ENCODE measurements around the gene CCR1.

CCR1 gene

DNA sequence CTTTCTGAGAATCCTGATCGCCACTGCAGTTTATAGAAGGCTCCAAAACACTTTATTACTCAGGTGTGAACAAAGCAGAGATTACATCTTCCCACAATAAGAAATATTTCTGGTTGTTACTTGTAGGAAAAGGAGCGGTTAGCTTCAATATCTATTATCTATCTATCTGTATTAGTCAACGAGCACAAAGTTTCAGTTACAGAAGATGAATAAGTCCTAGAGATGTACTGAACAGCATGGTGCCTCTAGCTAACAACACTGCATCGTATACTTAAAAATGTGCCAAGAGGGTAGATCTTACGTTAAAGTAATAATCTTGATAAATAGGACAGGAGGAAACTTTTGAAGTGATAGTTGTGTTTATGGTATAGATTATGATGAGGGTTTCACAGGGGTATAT lies 23.2 kb upstream of the CCR1 start:
- Histone ChIP-seq H3K79me2 (ENCODE audit: control insufficient read depth, insufficient read depth, low read length) (no peaks in the 10 kb centered on the region), H3K4ac (ENCODE audit: low read depth, low read length) (no peak overlapping the region), H2AK5ac (ENCODE audit: low read length) (no peak overlapping the region), H3K27ac (ENCODE audit: low read depth, low read length) (no peak overlapping the region), H3K4me3 (ENCODE audit: low read length) (no peak overlapping the region), H3K23ac (ENCODE audit: low read length) (no peak overlapping the region), H3K18ac (ENCODE audit: low read length) (no peak overlapping the region), H3K56ac (ENCODE audit: low read length) (no peak overlapping the region), H2BK5ac (ENCODE audit: low read length) (no peak overlapping the region), H3K4me1 (ENCODE audit: control insufficient read depth, low read depth, low read length) (no peaks in the 10 kb centered on the region), H3K9ac (ENCODE audit: low read length) (no peak overlapping the region), H3K79me1 (ENCODE audit: low read length) (no peaks in the 10 kb centered on the region), H3K4me2 (ENCODE audit: low read length) (no peak overlapping the region), H2BK120ac (ENCODE audit: low read depth, low read length) (no peak overlapping the region), H4K5ac (ENCODE audit: low read length) (no peak overlapping the region), H2BK15ac (replicated peaks; ENCODE audit: low read depth) (no peak overlapping the region), H3K27me3 (ENCODE audit: insufficient read depth, low read length, poor library complexity) (no peaks in the 10 kb centered on the region), H4K8ac (ENCODE audit: low read depth, low read length) (no peak overlapping the region), H3K36me3 (ENCODE audit: control insufficient read depth, insufficient read depth, low read length) (no peaks in the 10 kb centered on the region)
- no peak for DNase-seq
- WGBS (ENCODE audit: extremely low coverage, insufficient coverage, low lambda C conversion rate): 100% methylated on average over 1 of the region's 5 CpGs

DNA sequence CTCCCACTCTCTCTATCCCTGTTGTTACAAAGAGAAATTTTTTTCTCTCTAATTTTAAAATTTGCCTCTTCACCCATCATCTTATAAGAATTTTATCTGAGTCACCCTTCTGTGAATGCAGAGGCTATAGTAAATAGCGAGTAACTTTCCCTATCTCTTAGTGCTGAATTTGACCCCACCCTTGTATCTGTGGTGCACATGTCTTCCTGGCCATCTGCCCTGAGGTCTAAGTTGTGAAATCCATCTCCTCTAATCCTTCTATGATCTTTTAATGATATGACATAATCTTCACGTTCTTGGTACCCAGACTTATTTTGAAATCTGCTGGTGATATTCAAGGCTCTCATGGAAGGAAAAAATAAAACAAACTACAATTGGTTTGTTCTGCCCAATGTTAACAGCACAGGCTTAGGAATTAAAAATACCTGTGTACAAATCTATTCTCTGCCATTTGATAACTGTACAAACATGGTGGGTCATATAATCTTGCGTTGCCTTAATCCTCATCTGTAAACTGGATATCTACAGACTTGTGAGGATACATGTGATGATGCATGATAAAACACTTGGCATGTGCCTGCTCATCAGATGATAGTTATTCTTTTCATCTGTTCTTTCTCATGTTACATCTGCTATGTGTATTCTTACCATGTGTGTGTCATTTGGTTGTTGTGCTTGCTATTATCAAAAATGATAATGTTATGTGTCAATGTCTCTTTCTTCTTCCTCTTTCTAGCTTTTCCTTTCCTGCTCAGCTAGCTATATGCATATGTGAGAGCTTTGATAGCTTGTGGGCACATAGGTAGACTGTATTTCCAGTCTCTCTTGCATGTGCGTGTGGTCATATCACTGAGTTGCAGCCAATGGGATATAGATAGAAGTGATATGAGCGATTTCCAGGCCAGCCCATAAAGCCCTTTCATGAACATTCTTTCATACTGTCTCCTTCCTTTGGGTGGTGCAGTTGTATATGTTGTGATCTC lies 20.4 kb upstream of the CCR1 start:
- no peak overlapping the region for H3K56ac ChIP-seq (ENCODE audit: low read length)
- no peak overlapping the region for H4K8ac ChIP-seq (ENCODE audit: low read depth, low read length)
- H2BK5ac ChIP-seq (ENCODE audit: low read length): no peak overlapping the region
- no peaks in the 10 kb centered on the region for H3K36me3 ChIP-seq (ENCODE audit: control insufficient read depth, insufficient read depth, low read length)
- H3K18ac ChIP-seq (ENCODE audit: low read length): no peak overlapping the region
- H4K5ac ChIP-seq (ENCODE audit: low read length): no peak overlapping the region
- H3K79me2 ChIP-seq (ENCODE audit: control insufficient read depth, insufficient read depth, low read length): no peaks in the 10 kb centered on the region
- no peak for DNase-seq
- no peak overlapping the region for H3K4ac ChIP-seq (ENCODE audit: low read depth, low read length)
- no peak overlapping the region for H2BK120ac ChIP-seq (ENCODE audit: low read depth, low read length)
- H3K4me3 ChIP-seq (ENCODE audit: low read length): no peak overlapping the region
- H3K27ac ChIP-seq (ENCODE audit: low read depth, low read length): no peak overlapping the region
- no peaks in the 10 kb centered on the region for H3K4me1 ChIP-seq (ENCODE audit: control insufficient read depth, low read depth, low read length)
- no peaks in the 10 kb centered on the region for H3K27me3 ChIP-seq (ENCODE audit: insufficient read depth, low read length, poor library complexity)
- no peak overlapping the region for H3K4me2 ChIP-seq (ENCODE audit: low read length)
- H2AK5ac ChIP-seq (ENCODE audit: low read length): no peak overlapping the region
- H2BK15ac ChIP-seq (replicated peaks; ENCODE audit: low read depth): no peak overlapping the region
- no peaks in the 10 kb centered on the region for H3K79me1 ChIP-seq (ENCODE audit: low read length)
- H3K23ac ChIP-seq (ENCODE audit: low read length): no peak overlapping the region
- WGBS (ENCODE audit: extremely low coverage, insufficient coverage, low lambda C conversion rate): no CpG with 5 or more reads among the region's 5 CpGs
- no peak overlapping the region for H3K9ac ChIP-seq (ENCODE audit: low read length)

DNA sequence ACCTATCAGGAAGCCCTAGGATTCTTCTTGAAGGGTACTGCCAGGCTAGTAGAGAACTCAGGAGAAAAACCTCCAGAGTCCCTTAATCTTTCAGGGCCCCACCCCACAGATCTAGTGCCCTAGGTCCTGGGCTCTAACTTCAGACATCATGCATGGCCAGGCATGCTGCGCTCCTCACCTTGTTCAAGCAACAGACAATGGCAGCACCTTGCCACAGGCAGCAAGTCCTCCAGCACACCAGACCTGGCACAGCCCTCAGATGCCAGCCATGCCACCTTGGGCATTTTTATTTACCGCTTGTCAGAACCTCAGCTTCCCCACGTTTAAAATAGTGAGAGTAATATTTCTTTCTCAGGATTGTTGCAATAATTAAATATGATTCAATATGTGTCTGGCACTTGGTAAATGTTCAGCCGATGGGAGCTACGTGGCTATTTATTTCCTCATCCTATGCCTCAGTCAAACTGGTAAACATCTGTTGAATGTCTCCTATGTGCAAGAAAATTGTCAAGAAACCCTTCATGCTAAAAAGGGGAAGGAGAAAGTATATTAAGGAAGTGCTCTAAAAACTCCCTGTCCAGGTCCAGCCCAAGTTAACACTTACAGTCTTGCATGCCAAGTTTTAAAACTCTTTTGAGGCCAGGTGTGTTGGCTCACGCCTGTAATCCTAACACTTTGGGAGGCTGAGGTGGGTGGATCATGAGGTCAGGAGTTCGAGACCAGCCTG lies 14.5 kb upstream of the CCR1 start:
- no peak overlapping the region for H2BK120ac ChIP-seq (ENCODE audit: low read depth, low read length)
- H3K18ac ChIP-seq (ENCODE audit: low read length): no peak overlapping the region
- H3K4me3 ChIP-seq (ENCODE audit: low read length): no peak overlapping the region
- no peak overlapping the region for H3K4ac ChIP-seq (ENCODE audit: low read depth, low read length)
- no peak overlapping the region for H3K27ac ChIP-seq (ENCODE audit: low read depth, low read length)
- DNase-seq: no peak
- H3K36me3 ChIP-seq (ENCODE audit: control insufficient read depth, insufficient read depth, low read length): no peaks in the 10 kb centered on the region
- no peak overlapping the region for H4K8ac ChIP-seq (ENCODE audit: low read depth, low read length)
- H2AK5ac ChIP-seq (ENCODE audit: low read length): no peak overlapping the region
- H3K9ac ChIP-seq (ENCODE audit: low read length): no peak overlapping the region
- H3K4me2 ChIP-seq (ENCODE audit: low read length): no peak overlapping the region
- no CpG with 5 or more reads among the region's 7 CpGs for WGBS (ENCODE audit: extremely low coverage, insufficient coverage, low lambda C conversion rate)
- H3K79me1 ChIP-seq (ENCODE audit: low read length): no peaks in the 10 kb centered on the region
- no peaks in the 10 kb centered on the region for H3K27me3 ChIP-seq (ENCODE audit: insufficient read depth, low read length, poor library complexity)
- no peak overlapping the region for H2BK5ac ChIP-seq (ENCODE audit: low read length)
- no peaks in the 10 kb centered on the region for H3K4me1 ChIP-seq (ENCODE audit: control insufficient read depth, low read depth, low read length)
- no peak overlapping the region for H3K56ac ChIP-seq (ENCODE audit: low read length)
- no peak overlapping the region for H4K5ac ChIP-seq (ENCODE audit: low read length)
- H3K23ac ChIP-seq (ENCODE audit: low read length): no peak overlapping the region
- H2BK15ac ChIP-seq (replicated peaks; ENCODE audit: low read depth): no peak overlapping the region
- H3K79me2 ChIP-seq (ENCODE audit: control insufficient read depth, insufficient read depth, low read length): no peaks in the 10 kb centered on the region

GRCh38 chr3:46221938-46222337 lies 13.8 kb upstream of the CCR1 start:
- Histone ChIP-seq H3K4me3 (ENCODE audit: low read length) (no peak overlapping the region), H4K8ac (ENCODE audit: low read depth, low read length) (no peak overlapping the region), H3K27me3 (ENCODE audit: insufficient read depth, low read length, poor library complexity) (no peaks in the 10 kb centered on the region), H3K18ac (ENCODE audit: low read length) (no peak overlapping the region), H3K4me1 (ENCODE audit: control insufficient read depth, low read depth, low read length) (no peaks in the 10 kb centered on the region), H3K4me2 (ENCODE audit: low read length) (no peak overlapping the region), H2BK120ac (ENCODE audit: low read depth, low read length) (no peak overlapping the region), H3K56ac (ENCODE audit: low read length) (no peak overlapping the region), H2BK15ac (replicated peaks; ENCODE audit: low read depth) (no peak overlapping the region), H3K79me1 (ENCODE audit: low read length) (no peaks in the 10 kb centered on the region), H3K79me2 (ENCODE audit: control insufficient read depth, insufficient read depth, low read length) (no peaks in the 10 kb centered on the region), H3K27ac (ENCODE audit: low read depth, low read length) (no peak overlapping the region), H3K23ac (ENCODE audit: low read length) (no peak overlapping the region), H2BK5ac (ENCODE audit: low read length) (no peak overlapping the region), H4K5ac (ENCODE audit: low read length) (no peak overlapping the region), H3K4ac (ENCODE audit: low read depth, low read length) (no peak overlapping the region), H2AK5ac (ENCODE audit: low read length) (no peak overlapping the region), H3K9ac (ENCODE audit: low read length) (no peak overlapping the region), H3K36me3 (ENCODE audit: control insufficient read depth, insufficient read depth, low read length) (no peaks in the 10 kb centered on the region)
- WGBS (ENCODE audit: extremely low coverage, insufficient coverage, low lambda C conversion rate): no CpG with 5 or more reads among the region's 1 CpG
- no peak for DNase-seq

GRCh38 chr3:46221391-46221790 lies 13.3 kb upstream of the CCR1 start:
- Histone ChIP-seq H3K23ac (ENCODE audit: low read length) (no peak overlapping the region), H3K79me2 (ENCODE audit: control insufficient read depth, insufficient read depth, low read length) (no peaks in the 10 kb centered on the region), H2BK120ac (ENCODE audit: low read depth, low read length) (no peak overlapping the region), H3K27me3 (ENCODE audit: insufficient read depth, low read length, poor library complexity) (no peaks in the 10 kb centered on the region), H3K79me1 (ENCODE audit: low read length) (no peaks in the 10 kb centered on the region), H3K18ac (ENCODE audit: low read length) (no peak overlapping the region), H2BK15ac (replicated peaks; ENCODE audit: low read depth) (no peak overlapping the region), H3K9ac (ENCODE audit: low read length) (no peak overlapping the region), H2AK5ac (ENCODE audit: low read length) (no peak overlapping the region), H3K4me2 (ENCODE audit: low read length) (no peak overlapping the region), H3K56ac (ENCODE audit: low read length) (no peak overlapping the region), H4K5ac (ENCODE audit: low read length) (no peak overlapping the region), H3K36me3 (ENCODE audit: control insufficient read depth, insufficient read depth, low read length) (no peaks in the 10 kb centered on the region), H3K27ac (ENCODE audit: low read depth, low read length) (no peak overlapping the region), H4K8ac (ENCODE audit: low read depth, low read length) (no peak overlapping the region), H3K4me3 (ENCODE audit: low read length) (no peak overlapping the region), H2BK5ac (ENCODE audit: low read length) (no peak overlapping the region), H3K4ac (ENCODE audit: low read depth, low read length) (no peak overlapping the region), H3K4me1 (ENCODE audit: control insufficient read depth, low read depth, low read length) (no peaks in the 10 kb centered on the region)
- no peak for DNase-seq
- WGBS (ENCODE audit: extremely low coverage, insufficient coverage, low lambda C conversion rate): no CpG with 5 or more reads among the region's 4 CpGs

Measured in mesendoderm (in vitro differentiated cells).